OCI-LY3 (cell line): ENCODE results near the gene CREB3L2.

ENCODE experiments used
- H2AFZ ChIP-seq: fragments of 200-600, 300-600 bp; shearing (Covaris generic); 2 replicates; pipeline ENCODE4 v1.6.0; 2014; ENCODE audit warnings: antibody characterized with exemption, low read depth, low read length
- H3K27ac ChIP-seq: fragments of 200-600, 300-600 bp; sonication (generic); 2 replicates; pipeline ENCODE4 v1.5.1; 2014; ENCODE audit warnings: mild to moderate bottlenecking, low read length, moderate library complexity, mixed read lengths
- H3K27me3 ChIP-seq: fragments of 200-600, 300-600 bp; sonication (generic); 2 replicates; pipeline ENCODE4 v1.6.1; 2014; ENCODE audit warnings: low read depth, low read length, mixed read lengths
- H3K36me3 ChIP-seq: fragments of 200-600, 300-600 bp; sonication (generic); replicated peaks from 2 replicates; pipeline ENCODE3; 2014; ENCODE audit warnings: low read depth, low read length, mixed read lengths
- H3K4me1 ChIP-seq: fragments of 300-600, 200-600 bp; sonication (generic); 2 replicates; pipeline ENCODE4 v1.6.1; 2014; ENCODE audit warnings: low read length, mixed read lengths
- H3K4me2 ChIP-seq: fragments of 200-600, 300-600 bp; sonication (generic); 2 replicates; pipeline ENCODE4 v1.6.1; 2014; ENCODE audit warnings: low read length, mixed read lengths
- H3K4me3 ChIP-seq: fragments of 300-600, 200-600 bp; sonication (generic); 2 replicates; pipeline ENCODE4 v1.5.1; 2014; ENCODE audit warnings: antibody characterized with exemption, mild to moderate bottlenecking, low read length, moderate library complexity
- H3K79me2 ChIP-seq: fragments of 300-600, 200-600 bp; shearing (Covaris generic); 2 replicates; pipeline ENCODE4 v1.6.1; 2014; ENCODE audit warnings: mild to moderate bottlenecking, low read length, mixed read lengths
- H3K9ac ChIP-seq: fragments of 300-600, 200-600 bp; shearing (Covaris generic); 2 replicates; pipeline ENCODE4 v1.6.0; 2014; ENCODE audit warnings: mild to moderate bottlenecking, low read length, moderate library complexity
- H3K9me3 ChIP-seq: fragments of 200-600, 300-600 bp; shearing (Covaris generic); 2 replicates; pipeline ENCODE4 v1.6.1; 2014; ENCODE audit warnings: low read length, mixed read lengths; ENCODE audit not compliant: insufficient read depth
- H4K20me1 ChIP-seq: fragments of 200-600, 300-600 bp; sonication (generic); 2 replicates; pipeline ENCODE4 v1.6.1; 2016; ENCODE audit warnings: low read length, mixed read lengths; ENCODE audit not compliant: insufficient read depth
- EZH2phosphoT487 ChIP-seq: fragments of 200-600 bp; shearing (Covaris generic); IDR thresholded peaks from 2 replicates; pipeline ENCODE4 v1.6.1; 2018; ENCODE audit warnings: antibody characterized with exemption, mixed run types, low read depth
- TF ChIP-seq, protein P1 (sequence below): fragments of 200-600, 300-600 bp; sonication (generic); IDR thresholded peaks from 2 replicates; pipeline ENCODE4 v1.5.1; 2014; ENCODE audit warnings: antibody characterized with exemption, low read length, low read depth

The CREB3L2 gene

DNA sequence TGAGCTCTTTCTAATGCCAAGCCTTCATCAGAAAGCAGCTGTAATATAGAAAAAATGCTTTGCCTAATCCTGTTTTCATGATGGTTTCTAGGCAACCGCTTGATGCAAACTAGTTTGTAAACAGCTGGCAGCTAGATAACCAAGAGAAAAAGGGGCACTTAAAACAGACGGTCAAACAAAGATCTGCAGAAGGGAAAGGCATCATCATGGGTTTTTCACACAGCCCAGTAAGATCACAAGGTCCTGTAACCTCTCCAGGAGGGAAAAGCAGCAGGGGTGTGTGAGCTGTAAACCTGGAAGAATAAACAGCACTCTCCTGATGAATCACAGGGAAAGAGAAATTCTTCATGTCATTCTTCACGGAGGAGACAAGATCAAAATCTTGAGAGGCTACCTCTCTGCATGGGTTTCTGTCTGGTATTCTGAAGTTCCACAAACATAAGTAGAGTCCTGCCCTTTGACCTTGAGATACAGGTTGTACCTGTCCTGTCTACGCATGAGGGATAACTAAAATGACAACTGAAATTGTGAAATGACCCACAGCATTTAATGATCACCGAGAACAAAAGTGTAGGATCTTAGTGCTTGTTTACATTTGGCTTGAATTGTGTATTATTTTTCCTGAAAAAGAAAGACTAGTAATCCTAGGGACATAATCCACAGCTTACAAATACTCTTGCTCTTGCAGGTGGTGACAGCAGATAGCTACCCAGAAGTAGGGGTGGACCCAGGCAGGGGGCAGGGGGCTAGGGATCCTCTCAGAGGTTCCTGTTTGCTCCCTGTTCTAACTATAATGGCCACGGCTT lies 48.0 kb downstream of the CREB3L2 start:
- TF ChIP-seq, protein P1, sequence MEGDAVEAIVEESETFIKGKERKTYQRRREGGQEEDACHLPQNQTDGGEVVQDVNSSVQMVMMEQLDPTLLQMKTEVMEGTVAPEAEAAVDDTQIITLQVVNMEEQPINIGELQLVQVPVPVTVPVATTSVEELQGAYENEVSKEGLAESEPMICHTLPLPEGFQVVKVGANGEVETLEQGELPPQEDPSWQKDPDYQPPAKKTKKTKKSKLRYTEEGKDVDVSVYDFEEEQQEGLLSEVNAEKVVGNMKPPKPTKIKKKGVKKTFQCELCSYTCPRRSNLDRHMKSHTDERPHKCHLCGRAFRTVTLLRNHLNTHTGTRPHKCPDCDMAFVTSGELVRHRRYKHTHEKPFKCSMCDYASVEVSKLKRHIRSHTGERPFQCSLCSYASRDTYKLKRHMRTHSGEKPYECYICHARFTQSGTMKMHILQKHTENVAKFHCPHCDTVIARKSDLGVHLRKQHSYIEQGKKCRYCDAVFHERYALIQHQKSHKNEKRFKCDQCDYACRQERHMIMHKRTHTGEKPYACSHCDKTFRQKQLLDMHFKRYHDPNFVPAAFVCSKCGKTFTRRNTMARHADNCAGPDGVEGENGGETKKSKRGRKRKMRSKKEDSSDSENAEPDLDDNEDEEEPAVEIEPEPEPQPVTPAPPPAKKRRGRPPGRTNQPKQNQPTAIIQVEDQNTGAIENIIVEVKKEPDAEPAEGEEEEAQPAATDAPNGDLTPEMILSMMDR, result no peak
- TF ChIP-seq EZH2phosphoT487, result no peak
- no peaks in the 10 kb centered on the region for H3K27me3 ChIP-seq
- H3K4me1 ChIP-seq, result peaks cover 13% of the 10 kb centered on the region
- no peaks in the 10 kb centered on the region for H3K9me3 ChIP-seq
- H3K27ac ChIP-seq, result no peak overlapping the region
- H3K4me3 ChIP-seq, result no peak overlapping the region
- peaks cover 100% of the 10 kb centered on the region for H3K79me2 ChIP-seq
- H3K9ac ChIP-seq, result no peak overlapping the region
- H3K4me2 ChIP-seq, result no peak overlapping the region
- peaks cover 97% of the 10 kb centered on the region for H4K20me1 ChIP-seq
- H3K36me3 ChIP-seq, result peaks cover 68% of the 10 kb centered on the region
- H2AFZ ChIP-seq, result no peak overlapping the region

- no peaks in the 10 kb centered on the region for H3K27me3 ChIP-seq
- no peak overlapping the region for H3K4me3 ChIP-seq
- H3K27ac ChIP-seq, result no peak overlapping the region
- H2AFZ ChIP-seq, result no peak overlapping the region
- H3K9me3 ChIP-seq, result no peaks in the 10 kb centered on the region
- H3K4me1 ChIP-seq, result peaks cover 6% of the 10 kb centered on the region
- H4K20me1 ChIP-seq, result peaks cover 97% of the 10 kb centered on the region
- no peak overlapping the region for H3K9ac ChIP-seq
- peaks cover 67% of the 10 kb centered on the region for H3K36me3 ChIP-seq
- H3K4me2 ChIP-seq, result no peak overlapping the region
- H3K79me2 ChIP-seq, result peaks cover 100% of the 10 kb centered on the region
- TF ChIP-seq, protein P1, result no peak
- TF ChIP-seq EZH2phosphoT487, result no peak
Measured at GRCh38 chr7:137953043-137953664, 48.7 kb downstream of the CREB3L2 start.

DNA sequence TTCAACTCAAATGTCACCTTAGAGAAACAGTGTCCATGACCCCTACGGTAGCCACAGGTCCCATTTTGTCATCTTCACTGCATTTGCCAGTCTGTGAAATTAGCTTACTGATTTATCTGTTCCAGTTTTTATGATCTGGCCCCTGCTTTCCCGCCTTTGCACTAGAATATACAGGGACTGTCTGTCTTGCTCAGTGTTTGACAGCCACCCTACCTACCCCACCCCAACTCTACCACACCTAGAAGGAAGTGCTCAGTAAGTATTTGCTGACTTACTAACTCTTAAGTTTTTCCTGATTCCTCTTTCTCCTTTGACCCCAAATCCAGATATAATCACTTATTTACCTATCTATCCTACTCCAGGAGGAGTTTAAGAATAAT lies 49.5 kb downstream of the CREB3L2 start:
- Histone ChIP-seq H4K20me1 (peaks cover 97% of the 10 kb centered on the region), H3K27me3 (no peaks in the 10 kb centered on the region), H3K9ac (no peak overlapping the region), H2AFZ (no peak overlapping the region), H3K4me3 (no peak overlapping the region), H3K9me3 (no peaks in the 10 kb centered on the region), H3K79me2 (peaks cover 100% of the 10 kb centered on the region), H3K36me3 (peaks cover 62% of the 10 kb centered on the region), H3K4me2 (no peak overlapping the region), H3K4me1 (no peaks in the 10 kb centered on the region), H3K27ac (no peak overlapping the region)
- TF ChIP-seq EZH2phosphoT487, result no peak
- TF ChIP-seq, protein P1, result no peak

- Histone ChIP-seq H4K20me1 (peaks cover 97% of the 10 kb centered on the region), H3K27ac (no peak overlapping the region), H3K36me3 (peaks cover 59% of the 10 kb centered on the region), H2AFZ (no peak overlapping the region), H3K27me3 (no peaks in the 10 kb centered on the region), H3K9ac (no peak overlapping the region), H3K4me1 (no peaks in the 10 kb centered on the region), H3K4me3 (no peak overlapping the region), H3K9me3 (no peaks in the 10 kb centered on the region), H3K79me2 (peaks cover 100% of the 10 kb centered on the region), H3K4me2 (no peak overlapping the region)
- no peak for TF ChIP-seq EZH2phosphoT487
- TF ChIP-seq, protein P1, result no peak
Measured at GRCh38 chr7:137951700-137952425, 50.0 kb downstream of the CREB3L2 start.
